Loucy (cell line): ENCODE data around the gene CD96.

Experiments
- CTCF ChIP-seq: fragments of 200-600 bp; sonication (generic); conservative IDR thresholded peaks from 2 replicates; pipeline ENCODE4 v1.5.1; 2014; ENCODE audit warnings: mild to moderate bottlenecking, antibody characterized with exemption, low read length
- EZH2phosphoT487 ChIP-seq: fragments of 200-600 bp; IDR thresholded peaks from 2 replicates; pipeline ENCODE4 v1.6.1; 2018; ENCODE audit warnings: antibody characterized with exemption, mild to moderate bottlenecking, moderate library complexity, borderline replicate concordance

- no peak for TF ChIP-seq CTCF
- no peak for TF ChIP-seq EZH2phosphoT487
Observed at GRCh38 chr3:111666041-111666735, 124.2 kb downstream of the CD96 start.
